ENCODE measurements around the gene HMGCS1.

GRCh38 chr5:43301653-43302091, 11.5 kb downstream of the HMGCS1 start:
- TF ChIP-seq, protein P1, sequence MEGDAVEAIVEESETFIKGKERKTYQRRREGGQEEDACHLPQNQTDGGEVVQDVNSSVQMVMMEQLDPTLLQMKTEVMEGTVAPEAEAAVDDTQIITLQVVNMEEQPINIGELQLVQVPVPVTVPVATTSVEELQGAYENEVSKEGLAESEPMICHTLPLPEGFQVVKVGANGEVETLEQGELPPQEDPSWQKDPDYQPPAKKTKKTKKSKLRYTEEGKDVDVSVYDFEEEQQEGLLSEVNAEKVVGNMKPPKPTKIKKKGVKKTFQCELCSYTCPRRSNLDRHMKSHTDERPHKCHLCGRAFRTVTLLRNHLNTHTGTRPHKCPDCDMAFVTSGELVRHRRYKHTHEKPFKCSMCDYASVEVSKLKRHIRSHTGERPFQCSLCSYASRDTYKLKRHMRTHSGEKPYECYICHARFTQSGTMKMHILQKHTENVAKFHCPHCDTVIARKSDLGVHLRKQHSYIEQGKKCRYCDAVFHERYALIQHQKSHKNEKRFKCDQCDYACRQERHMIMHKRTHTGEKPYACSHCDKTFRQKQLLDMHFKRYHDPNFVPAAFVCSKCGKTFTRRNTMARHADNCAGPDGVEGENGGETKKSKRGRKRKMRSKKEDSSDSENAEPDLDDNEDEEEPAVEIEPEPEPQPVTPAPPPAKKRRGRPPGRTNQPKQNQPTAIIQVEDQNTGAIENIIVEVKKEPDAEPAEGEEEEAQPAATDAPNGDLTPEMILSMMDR (IDR thresholded peaks at IDR 0.05 in 4 of 5, conservative IDR thresholded peaks at IDR 0.05 in 1 of 5) = no peak
- no peak for TF ChIP-seq POLR2A (IDR thresholded peaks at IDR 0.05)

Measured in gastrocnemius medialis (tissue), 4 donors.